A172 (cell line): ENCODE results near the gene RORC. TPM values are rescaled to one million over a fixed set of nuclear protein-coding genes. Genes with fewer than 3 reads are reported as not detected.
A peak's percentile ranks its signal among the peaks of the same experiment; 100 is the strongest.
"Not testable (repeated sequence)": the region's sequence is repeated elsewhere in the genome, so short reads cannot be mapped to it uniquely, and the experiment has no call there.

Source experiments
- DNase-seq: peaks from one replicate; pipeline ENCODE4 v3.0.0-alpha.2; 2015; ENCODE audit warnings: low spot score
- total RNA-seq: library from RNA; depleted of rRNA; stranded (reverse); fragments of >200 nt; shearing (Covaris generic); gene quantifications from 2 replicates; pipeline ENCODE4 v1.2.3, GENCODE V29; 2014

Gene RORC
- total RNA-seq, 1 experiment from 2014 or later: 0.14 TPM

- no peak for DNase-seq
Measured at GRCh38 chr1:151805066-151805820, 26.4 kb downstream of the RORC start, which contains the start of gene LINGO4. Gene LINGO4 (minus strand): TSS chr1:151805419. CDS start chr1:151802704, 2,715 bp downstream.

- DNase-seq: no peak
Measured at GRCh38 chr1:151803915-151804314, 27.7 kb downstream of the RORC start.

DNA sequence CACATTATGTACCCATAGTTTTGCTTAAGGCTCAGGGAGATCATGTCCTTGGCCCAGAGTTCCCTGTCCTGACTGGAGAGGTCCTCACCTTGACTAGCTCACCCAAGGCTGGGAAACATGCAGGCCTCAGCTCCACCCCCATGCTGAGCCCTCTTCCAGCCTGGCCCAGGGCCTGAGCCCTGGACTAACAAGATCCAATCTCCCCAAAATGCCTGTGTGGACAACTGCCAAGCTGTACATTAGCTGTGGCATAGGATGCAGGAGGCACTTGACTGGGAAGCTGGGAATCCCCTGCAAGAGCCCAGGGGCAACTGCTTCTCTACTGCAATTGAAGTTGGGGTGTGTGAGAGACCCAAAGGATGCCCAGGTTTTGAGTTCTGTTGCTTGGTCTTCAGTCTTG is 28.4 kb downstream of the RORC start:
- DNase-seq: no peak

- DNase-seq: no peak
Measured at GRCh38 chr1:151802372-151802771, 29.2 kb downstream of the RORC start.

- DNase-seq: no peak
Measured at GRCh38 chr1:151801846-151802245, 29.8 kb downstream of the RORC start.

DNA sequence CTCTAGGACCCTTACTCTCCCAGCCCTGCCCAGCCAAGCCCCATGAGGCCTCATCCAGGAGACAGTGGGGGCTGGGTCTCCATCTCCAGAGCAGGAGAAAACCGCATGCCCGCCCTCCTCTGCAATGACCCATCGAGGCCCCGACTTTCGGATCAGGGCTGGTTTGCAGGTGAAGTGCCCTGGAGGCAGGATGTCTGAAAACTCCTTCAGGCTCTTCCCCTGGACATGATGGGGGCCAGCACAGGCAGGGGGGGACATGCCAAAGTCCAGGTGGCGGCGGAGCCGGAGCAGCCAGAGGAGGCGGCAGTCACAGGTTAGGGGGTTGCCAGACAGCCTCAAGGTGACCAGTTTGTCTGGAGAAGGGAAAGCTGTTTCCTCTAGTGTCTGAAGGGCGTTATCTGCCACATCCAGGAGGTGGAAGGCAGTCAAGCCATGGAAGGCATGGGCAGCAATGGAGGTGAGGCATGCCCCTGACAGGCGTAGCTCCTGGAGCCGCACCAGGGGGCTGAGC is 30.2 kb downstream of the RORC start:
- no peak for DNase-seq

- DNase-seq: no peak
Measured at GRCh38 chr1:151800830-151801229, 30.8 kb downstream of the RORC start.

DNA sequence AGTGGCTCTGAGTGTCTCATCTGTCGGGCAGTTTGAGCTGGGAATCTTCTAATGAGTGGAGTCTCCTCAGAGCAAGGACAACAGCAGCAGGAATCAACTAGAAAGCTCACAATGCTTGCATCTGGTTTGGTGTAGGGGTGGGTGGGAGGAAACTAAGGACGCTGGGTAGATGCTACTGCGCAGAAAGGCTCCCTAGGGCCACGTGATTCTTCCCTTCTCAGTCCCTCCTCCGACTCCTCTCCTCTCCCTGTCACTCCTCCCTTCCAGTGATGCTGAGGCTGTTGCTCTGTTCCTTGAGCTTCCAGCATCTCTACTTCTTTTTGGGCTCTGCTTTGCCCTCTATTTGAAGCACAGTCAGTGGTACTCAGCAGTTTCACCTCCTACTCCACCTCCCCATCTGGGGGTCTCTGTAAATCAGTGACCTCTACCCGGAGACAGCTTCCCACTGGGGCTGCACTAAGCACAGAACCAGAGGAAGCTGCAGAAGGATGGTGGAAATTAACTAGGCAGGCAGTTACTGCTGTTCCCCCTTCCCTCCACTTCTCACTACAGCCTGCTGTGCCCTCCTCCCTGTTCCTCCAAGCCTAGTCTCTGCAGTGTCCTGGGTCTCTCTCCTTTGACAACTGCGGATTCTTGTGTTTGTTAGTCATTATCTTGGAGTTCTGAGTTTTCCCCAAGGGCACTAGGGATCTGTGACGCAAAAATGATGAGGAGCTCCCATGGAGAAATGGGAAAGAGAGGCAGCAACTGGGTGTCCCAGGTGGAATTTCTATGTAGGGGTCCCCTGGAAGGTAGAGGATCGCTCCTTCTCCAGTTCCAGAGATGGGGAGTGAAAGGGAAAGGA is 32.2 kb downstream of the RORC start:
- DNase-seq: no peak

GRCh38 chr1:151798571-151798970 is 33.0 kb downstream of the RORC start:
- no peak for DNase-seq

DNA sequence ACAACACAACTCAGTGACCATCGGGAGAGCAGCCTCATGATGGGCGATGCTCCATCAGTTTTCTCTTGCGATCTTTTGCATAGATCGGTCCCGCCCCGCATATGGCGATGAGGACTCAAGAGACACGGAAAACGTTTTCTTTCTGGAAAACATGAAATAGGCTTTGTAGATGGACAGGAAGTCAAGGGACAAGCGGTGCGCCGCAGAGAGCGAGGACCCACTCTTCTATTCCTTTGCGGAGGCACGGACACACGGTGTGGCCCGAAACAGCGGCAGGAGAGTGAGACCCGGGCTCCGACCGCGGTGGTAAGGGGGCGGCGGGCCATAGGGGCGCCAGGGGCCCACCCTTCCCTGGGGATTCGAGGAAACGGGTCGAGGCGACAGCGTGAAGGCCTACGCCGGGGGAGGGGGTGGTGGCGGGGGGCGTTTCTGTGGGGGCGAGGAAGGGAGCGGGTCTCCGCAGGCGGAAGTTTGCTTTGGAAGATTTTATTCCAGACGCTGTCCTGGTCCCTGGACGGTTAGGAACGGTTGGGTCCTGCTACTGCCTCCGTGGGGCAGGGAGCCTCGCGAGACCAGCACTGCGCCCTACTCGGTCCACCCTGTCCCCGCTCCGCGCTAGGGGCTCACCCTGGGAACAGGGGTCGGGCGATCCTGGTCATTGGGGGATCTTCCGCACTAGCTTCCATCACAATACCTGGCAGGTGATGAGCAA is 40.5 kb downstream of the RORC start:
- peak; percentile 39 for DNase-seq

GRCh38 chr1:151790071-151790939 is 41.3 kb downstream of the RORC start, which contains the start of gene TDRKH:
Gene TDRKH (minus strand): TSS chr1:151790500. CDS start chr1:151783022, 7,478 bp downstream.
- DNase-seq: peak; percentile 100

DNA sequence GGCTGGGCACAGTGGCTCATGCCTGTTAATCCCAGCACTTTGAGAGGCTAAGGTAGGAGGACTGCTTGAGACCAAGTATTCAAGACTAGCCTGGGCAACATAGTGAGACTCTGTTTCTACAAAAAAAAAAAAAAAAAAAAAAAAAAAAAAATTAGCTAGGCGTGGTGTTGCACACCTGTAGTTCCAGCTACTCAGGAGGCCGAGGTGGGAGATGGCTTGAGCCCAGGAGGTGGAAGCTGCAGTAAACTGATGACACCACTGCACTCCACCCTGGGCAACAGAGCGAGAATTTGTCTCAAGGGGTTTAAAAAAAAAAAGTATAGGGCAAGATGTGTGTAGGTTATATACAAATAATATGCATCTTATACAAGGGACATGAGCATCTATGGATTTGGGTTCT is 43.9 kb downstream of the RORC start:
- DNase-seq: no peak

- no peak for DNase-seq
Measured at GRCh38 chr1:151783796-151784195, 47.8 kb downstream of the RORC start.

DNA sequence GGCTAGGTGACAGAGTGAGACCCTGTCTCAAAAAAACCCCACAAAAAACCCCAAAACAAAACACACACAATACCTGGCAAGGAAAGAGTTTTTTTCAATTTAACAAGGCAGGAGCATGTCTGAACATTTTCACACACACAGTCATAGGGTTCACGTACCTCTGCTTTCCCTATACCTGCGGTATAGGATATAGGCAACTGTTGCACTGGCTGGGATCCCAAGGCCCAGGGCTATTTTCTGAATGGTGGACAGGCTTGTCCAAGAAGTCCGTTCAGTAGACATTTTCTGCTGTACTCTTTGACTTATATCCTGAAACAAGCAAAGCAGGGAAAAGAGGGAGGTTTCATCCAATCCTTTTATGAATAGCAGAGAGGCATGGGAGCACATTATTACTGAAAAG is 48.9 kb downstream of the RORC start:
- DNase-seq: no peak

- DNase-seq: not testable (repeated sequence)
Measured at GRCh38 chr1:151782026-151782425, 49.6 kb downstream of the RORC start.

- DNase-seq: not testable (repeated sequence)
Measured at GRCh38 chr1:151780736-151781135, 50.9 kb downstream of the RORC start.

DNA sequence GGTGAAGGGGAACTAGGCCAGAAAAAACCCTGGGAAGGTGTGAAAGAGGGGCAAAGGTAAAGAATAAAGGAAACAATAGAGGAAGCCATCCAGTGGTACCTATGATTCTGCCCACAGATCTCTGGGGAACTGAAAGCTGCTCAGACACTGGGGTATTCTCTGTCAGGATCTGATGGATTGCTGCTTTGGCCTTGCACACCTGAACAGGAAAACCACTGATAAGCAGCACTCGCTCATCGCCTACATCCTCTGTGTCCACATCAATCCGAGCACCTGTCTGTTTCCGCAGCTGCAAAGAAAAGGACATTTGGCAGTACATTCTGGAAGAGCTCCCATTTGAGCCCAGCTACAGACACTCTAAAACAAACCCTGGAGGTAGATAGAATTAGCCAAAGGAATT is 51.8 kb downstream of the RORC start:
- no peak for DNase-seq

DNA sequence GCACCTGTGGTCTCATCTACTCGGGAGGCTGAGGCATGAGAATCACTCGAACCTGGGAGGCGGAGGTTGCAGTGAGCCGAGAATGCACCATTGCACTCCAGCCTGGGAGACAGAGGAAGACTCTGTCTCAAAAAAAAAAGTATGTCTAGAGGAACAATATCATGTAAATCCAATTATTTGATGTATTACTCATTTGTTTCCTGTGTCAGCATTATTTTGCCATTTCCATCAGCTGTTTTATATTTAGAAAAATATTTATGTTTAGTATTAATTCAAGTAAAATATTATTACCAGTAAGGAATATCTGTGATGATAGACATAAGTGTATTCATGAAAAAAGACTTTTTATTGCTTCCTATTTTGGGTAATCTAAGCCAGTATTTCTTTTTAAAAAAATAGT is 54.3 kb downstream of the RORC start:
- DNase-seq: no peak

DNA sequence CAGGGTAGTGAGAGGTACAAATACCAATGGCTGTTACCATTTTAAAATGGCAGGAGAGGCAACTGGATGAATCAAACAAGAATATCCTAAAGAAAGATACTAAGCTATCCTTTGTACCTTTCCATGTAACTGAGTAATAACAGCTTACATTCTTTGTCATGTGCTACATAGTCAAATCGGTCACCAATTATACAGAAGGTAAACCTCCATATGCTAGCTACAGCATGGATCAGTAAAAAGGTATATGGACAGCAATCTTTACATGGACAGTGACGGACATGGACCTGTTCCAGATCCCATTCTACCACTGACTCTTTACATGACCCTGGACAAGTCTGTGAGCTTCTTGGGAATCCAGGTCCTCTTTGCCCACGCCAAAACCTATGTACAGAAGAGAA is 54.9 kb downstream of the RORC start:
- no peak for DNase-seq

DNA sequence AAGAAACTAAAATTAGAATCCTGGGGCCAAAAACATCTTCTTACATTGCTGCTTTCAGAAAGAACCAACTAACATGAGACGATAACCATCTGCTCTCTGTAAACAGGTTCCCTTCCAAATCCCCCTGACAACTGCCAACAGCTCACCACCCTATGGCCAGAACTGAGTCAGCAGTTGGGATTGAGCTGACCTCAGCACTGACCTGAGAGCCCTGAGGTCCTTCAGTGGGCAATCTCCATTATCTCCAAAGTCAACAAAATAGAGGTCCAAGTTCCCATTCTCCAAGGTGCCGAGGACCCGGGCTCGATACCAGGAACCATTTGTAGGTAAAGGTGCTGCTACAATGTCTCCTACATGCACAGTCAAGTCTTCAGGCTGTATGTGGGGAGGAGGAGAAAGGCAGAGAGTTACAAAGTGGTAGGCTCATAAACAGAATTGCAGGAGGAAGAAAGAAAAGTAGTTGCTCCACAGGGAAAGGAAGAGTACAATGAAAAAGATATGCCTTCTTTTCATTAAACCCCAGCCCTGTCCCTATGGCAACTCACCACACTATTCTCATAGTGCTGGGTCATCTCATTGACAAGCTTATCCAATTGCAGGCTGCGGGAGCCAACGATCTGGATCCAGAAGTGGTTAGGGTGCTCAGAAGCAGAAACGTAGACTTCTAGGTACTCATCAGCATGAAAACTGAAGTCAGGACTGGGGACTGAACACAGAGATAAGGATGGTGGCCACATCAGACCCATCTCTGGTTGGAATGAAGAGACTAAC is 55.5 kb downstream of the RORC start:
- no peak for DNase-seq
